GM18907 (cell line): ENCODE data around the gene USP50.
"Not testable (repeated sequence)": the region's sequence is repeated elsewhere in the genome, so short reads cannot be mapped to it uniquely, and the experiment has no call there.

Source experiments
- ATAC-seq: cut with Tn5 transposase; IDR thresholded peaks from one replicate; pipeline ENCODE4 v1.9.1; 2021; ENCODE audit warnings: mild to moderate bottlenecking, moderate library complexity; ENCODE audit not compliant: unreplicated experiment

Gene USP50

GRCh38 chr15:50505656-50506055 lies 40.8 kb downstream of the USP50 start:
- not testable (repeated sequence) for ATAC-seq

GRCh38 chr15:50503144-50503543 lies 43.3 kb downstream of the USP50 start:
- ATAC-seq = no peak

GRCh38 chr15:50501815-50502214 lies 44.7 kb downstream of the USP50 start:
- no peak for ATAC-seq

- ATAC-seq = no peak
These were observed 46.1 kb downstream of the USP50 start for GRCh38 chr15:50500352-50500751.

GRCh38 chr15:50496692-50497091 lies 49.8 kb downstream of the USP50 start:
- no peak for ATAC-seq

- not testable (repeated sequence) for ATAC-seq
These were observed 51.9 kb downstream of the USP50 start for GRCh38 chr15:50494547-50494946.

GRCh38 chr15:50493625-50494024 lies 52.8 kb downstream of the USP50 start:
- no peak for ATAC-seq

- no peak for ATAC-seq
These were observed 59.2 kb downstream of the USP50 start for GRCh38 chr15:50487287-50487686.

GRCh38 chr15:50485389-50485788 lies 61.1 kb downstream of the USP50 start:
- ATAC-seq = no peak

- peak; percentile 59 for ATAC-seq
These were observed 61.7 kb downstream of the USP50 start for GRCh38 chr15:50484781-50485180.

- ATAC-seq = no peak
These were observed 70.3 kb downstream of the USP50 start for GRCh38 chr15:50476143-50476542.

GRCh38 chr15:50471072-50471471 lies 75.4 kb downstream of the USP50 start:
- ATAC-seq = no peak

GRCh38 chr15:50463423-50464358 lies 82.8 kb downstream of the USP50 start:
- no peak for ATAC-seq

GRCh38 chr15:50458348-50459112 lies 87.9 kb downstream of the USP50 start:
- no peak for ATAC-seq

- no peak for ATAC-seq
These were observed 93.5 kb downstream of the USP50 start for GRCh38 chr15:50452927-50453326.
